ENCODE measurements around the gene RFLNA.

DNA sequence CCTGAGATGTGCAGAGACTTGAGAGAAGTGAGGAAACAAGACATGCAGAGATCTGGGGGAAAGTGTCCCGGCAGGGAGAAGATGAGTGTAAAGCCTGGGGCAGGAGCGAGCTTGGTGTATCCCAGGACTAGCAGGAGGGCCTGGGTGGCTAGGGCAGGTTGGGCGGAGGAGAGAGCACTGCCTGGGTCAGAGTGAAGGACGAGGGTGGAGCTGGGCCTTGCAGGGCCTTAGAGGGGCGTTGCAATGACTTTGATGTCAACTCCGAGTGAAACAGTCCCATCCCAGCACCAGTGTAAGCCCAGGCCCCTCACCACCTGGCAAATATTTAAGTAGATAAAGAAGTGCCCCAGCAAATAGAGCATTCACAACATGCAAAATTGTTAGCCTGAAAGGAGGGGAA, 24.2 kb upstream of the RFLNA start:
- TF ChIP-seq POLR2A (IDR thresholded peaks at IDR 0.05; ENCODE audit: low read length), result no peak
- TF ChIP-seq GATA1 (IDR thresholded peaks at IDR 0.05; ENCODE audit: low read depth, low read length), result no peak

Measured in erythroblast (primary cell).